Choroid plexus epithelial cell (primary cell): ENCODE results near the gene SHB.
"Not testable (repeated sequence)": the region's sequence is repeated elsewhere in the genome, so short reads cannot be mapped to it uniquely, and the experiment has no call there.

Experiments used
- DNase-seq: peaks from one replicate; pipeline ENCODE4 v3.0.0-alpha.2; 2010; ENCODE audit warnings: low read depth
- H3K4me3 ChIP-seq: 2 replicates; pipeline ENCODE4 v1.5.1; 2011; ENCODE audit warnings: low read depth, mild to moderate bottlenecking, control low read depth, low read length, moderate library complexity
- CTCF ChIP-seq: conservative IDR thresholded peaks from 2 replicates; pipeline ENCODE4 v1.5.1; 2011; ENCODE audit warnings: low read depth, mild to moderate bottlenecking, control low read depth, inconsistent platforms, low read length, moderate library complexity

SHB gene

GRCh38 chr9:37915911-37916470, 153.0 kb downstream of the SHB start:
- H3K4me3 ChIP-seq, result no peak overlapping the region
- no peak for TF ChIP-seq CTCF
- no peak for DNase-seq

- no peak for TF ChIP-seq CTCF
- no peak for DNase-seq
- no peak overlapping the region for H3K4me3 ChIP-seq
These were observed 154.2 kb downstream of the SHB start for GRCh38 chr9:37914701-37915358.

- no peak for TF ChIP-seq CTCF
- H3K4me3 ChIP-seq, result no peak overlapping the region
These were observed 154.9 kb downstream of the SHB start for GRCh38 chr9:37914154-37914551.

GRCh38 chr9:37913480-37914153, 155.4 kb downstream of the SHB start:
- peak; percentile 97 for TF ChIP-seq CTCF
- H3K4me3 ChIP-seq, result no peak overlapping the region
- DNase-seq, result peak; percentile 74

More at GRCh38 chr9:37914154-37914551, 154.9 kb downstream of the SHB start:
- DNase-seq, result no peak

GRCh38 chr9:37911271-37911681, 157.8 kb downstream of the SHB start:
- no peak for TF ChIP-seq CTCF
- no peak overlapping the region for H3K4me3 ChIP-seq
- DNase-seq, result peak; percentile 96

- H3K4me3 ChIP-seq, result no peak overlapping the region
- DNase-seq, result no peak
- no peak for TF ChIP-seq CTCF
These were observed 158.8 kb downstream of the SHB start for GRCh38 chr9:37910271-37910670.

GRCh38 chr9:37909836-37910235, 159.2 kb downstream of the SHB start:
- H3K4me3 ChIP-seq, DNase-seq: not testable (repeated sequence)
